Right atrium auricular region (tissue), 2 donors: Measurements from ENCODE around the gene CABYR. TPM values are rescaled to one million over a fixed set of nuclear protein-coding genes. Genes with fewer than 3 reads are reported as not detected.

ENCODE experiments used
- DNase-seq: peaks from one replicate; pipeline ENCODE4 v3.0.0-alpha.2; 2019; ENCODE audit warnings: low spot score
- H3K27ac ChIP-seq, 2 donors: fragments of 200-600 bp; sonication (generic); 1 replicate in 1 of 2; 2 replicates in 1 of 2; pipeline ENCODE4 v1.5.1; 2016 to 2019
- H3K27me3 ChIP-seq, 2 donors: fragments of 200-600 bp; sonication (generic); one replicate each; pipeline versions ENCODE4 v1.5.1 to v1.6.0; 2017 to 2019
- H3K36me3 ChIP-seq: fragments of 200-600 bp; sonication (generic); one replicate; pipeline ENCODE4 v1.5.1; 2016
- H3K4me1 ChIP-seq, 2 donors: fragments of 200-600 bp; sonication (generic); one replicate each; pipeline versions ENCODE4 v1.5.1 to v1.6.0; 2017 to 2019
- H3K4me3 ChIP-seq, 2 donors: fragments of 200-600 bp; sonication (generic); 1 replicate in 1 of 2; 2 replicates in 1 of 2; pipeline ENCODE4 v1.5.1; 2017 to 2019; ENCODE audit warnings: mild to moderate bottlenecking in 1 of 2, moderate library complexity in 1 of 2
- H3K9me3 ChIP-seq, 2 donors: fragments of 200-600 bp; sonication (generic); one replicate each; pipeline ENCODE4 v1.5.1; 2019
- total RNA-seq, 2 donors: library from RNA; depleted of rRNA; stranded (reverse); fragments of >200 nt; gene quantifications; one replicate each; pipeline ENCODE4 v1.1.0, GENCODE V29; 2016
- TF ChIP-seq, protein P1 (sequence below), 2 donors: fragments of 200-600 bp; sonication (generic); IDR thresholded peaks; one replicate each; pipeline ENCODE4 v1.5.1; 2019; ENCODE audit warnings: antibody characterized with exemption in 2 of 2

CABYR gene
- total RNA-seq, 2 donors from 2014 or later: 0.41 to 0.67 TPM

- no peak for DNase-seq
- peaks cover 0 to 30% of the 10 kb centered on the region in 2 donors for H3K4me1 ChIP-seq
- H3K27ac ChIP-seq: peak overlapping the region in 1 of 2 donors; percentile 77
- no peak overlapping the region for H3K4me3 ChIP-seq
- TF ChIP-seq, protein P1, sequence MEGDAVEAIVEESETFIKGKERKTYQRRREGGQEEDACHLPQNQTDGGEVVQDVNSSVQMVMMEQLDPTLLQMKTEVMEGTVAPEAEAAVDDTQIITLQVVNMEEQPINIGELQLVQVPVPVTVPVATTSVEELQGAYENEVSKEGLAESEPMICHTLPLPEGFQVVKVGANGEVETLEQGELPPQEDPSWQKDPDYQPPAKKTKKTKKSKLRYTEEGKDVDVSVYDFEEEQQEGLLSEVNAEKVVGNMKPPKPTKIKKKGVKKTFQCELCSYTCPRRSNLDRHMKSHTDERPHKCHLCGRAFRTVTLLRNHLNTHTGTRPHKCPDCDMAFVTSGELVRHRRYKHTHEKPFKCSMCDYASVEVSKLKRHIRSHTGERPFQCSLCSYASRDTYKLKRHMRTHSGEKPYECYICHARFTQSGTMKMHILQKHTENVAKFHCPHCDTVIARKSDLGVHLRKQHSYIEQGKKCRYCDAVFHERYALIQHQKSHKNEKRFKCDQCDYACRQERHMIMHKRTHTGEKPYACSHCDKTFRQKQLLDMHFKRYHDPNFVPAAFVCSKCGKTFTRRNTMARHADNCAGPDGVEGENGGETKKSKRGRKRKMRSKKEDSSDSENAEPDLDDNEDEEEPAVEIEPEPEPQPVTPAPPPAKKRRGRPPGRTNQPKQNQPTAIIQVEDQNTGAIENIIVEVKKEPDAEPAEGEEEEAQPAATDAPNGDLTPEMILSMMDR (IDR thresholded peaks at IDR 0.05): no peak
- no peaks in the 10 kb centered on the region for H3K36me3 ChIP-seq
- no peaks in the 10 kb centered on the region for H3K27me3 ChIP-seq
- H3K9me3 ChIP-seq: no peaks in the 10 kb centered on the region
Observed at GRCh38 chr18:24201699-24202687, 63.1 kb downstream of the CABYR start.

DNA sequence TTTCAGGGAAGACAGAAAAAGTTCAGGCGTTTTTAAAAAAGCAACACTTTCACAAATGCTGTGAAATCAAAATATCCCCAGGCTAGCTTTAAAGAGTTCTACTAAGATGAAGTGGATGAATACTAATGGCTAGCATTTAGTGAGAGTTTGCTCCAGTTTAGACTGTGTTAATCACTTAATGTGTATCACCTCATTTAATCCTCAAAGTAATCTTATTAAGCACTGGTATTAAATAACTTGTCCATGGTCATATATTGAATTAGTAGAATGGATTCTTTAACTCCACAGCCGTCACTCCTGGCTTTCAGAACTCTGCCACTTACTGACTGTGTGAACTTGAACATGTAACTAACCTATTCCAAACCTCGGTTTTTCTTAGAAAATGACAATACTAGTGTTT, 66.0 kb downstream of the CABYR start:
- Histone ChIP-seq H3K27me3 (no peaks in the 10 kb centered on the region), H3K4me3 (no peak overlapping the region), H3K27ac (no peak overlapping the region), H3K9me3 (no peaks in the 10 kb centered on the region), H3K4me1 (peaks cover 0 to 22% of the 10 kb centered on the region in 2 donors), H3K36me3 (no peaks in the 10 kb centered on the region)
- TF ChIP-seq, protein P1 (IDR thresholded peaks at IDR 0.05): no peak
- no peak for DNase-seq

DNA sequence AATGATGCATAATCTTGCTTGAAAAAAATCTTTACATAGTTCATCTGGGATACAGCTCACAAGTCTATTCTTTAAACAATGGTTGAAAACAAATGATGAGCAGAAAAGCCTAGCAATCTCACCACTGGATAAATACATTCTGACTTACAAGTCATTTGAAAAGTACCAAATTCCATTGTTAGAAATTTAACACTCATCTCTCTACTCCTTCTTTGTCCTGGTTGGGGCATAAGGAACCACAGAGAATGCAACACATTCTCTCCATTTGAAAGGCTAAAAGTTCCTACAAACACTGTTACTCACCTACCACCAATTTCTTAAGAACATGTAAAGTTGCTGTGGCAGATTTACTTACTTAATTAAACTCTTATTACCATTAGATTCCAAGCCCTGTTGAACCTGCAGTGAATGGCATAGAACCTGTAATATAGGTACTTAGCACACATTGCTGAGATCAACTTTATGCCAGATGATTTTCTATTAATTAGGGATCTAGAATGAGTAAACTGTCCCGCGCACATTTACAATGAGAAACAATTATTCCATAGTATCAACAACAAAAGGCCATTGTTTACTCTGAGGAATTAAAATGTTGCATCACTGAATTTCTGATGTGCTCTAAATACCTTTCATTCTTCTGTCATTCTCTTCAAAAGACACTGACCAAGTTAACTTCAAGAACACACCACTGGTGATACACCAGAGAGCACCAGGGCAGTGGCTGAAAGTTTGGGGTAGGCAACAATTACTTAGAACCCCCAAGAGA, 69.6 kb downstream of the CABYR start:
- no peaks in the 10 kb centered on the region for H3K9me3 ChIP-seq

DNA sequence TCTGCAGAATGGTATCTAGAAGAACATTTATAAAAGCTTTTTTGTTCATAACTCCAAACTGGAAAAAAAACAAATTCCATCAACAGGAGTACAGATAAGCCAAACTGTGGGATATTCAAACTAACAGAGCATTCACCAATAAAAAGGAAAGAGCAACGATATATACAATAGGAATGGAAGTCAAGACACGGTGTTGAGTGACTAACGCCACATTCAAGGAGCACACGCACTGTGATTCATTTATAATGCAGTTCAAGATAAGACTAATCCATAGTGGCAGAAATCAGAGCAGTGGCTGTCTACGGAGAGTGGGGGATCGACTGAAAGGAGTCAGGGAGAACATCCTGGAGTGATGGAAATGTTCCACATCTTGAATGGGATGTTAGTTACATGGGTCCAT, 70.7 kb downstream of the CABYR start:
- Histone ChIP-seq H3K27me3 (no peaks in the 10 kb centered on the region), H3K4me3 (no peak overlapping the region), H3K27ac (no peak overlapping the region), H3K9me3 (no peaks in the 10 kb centered on the region), H3K36me3 (no peaks in the 10 kb centered on the region), H3K4me1 (peaks cover 0 to 18% of the 10 kb centered on the region in 2 donors)
- TF ChIP-seq, protein P1 (IDR thresholded peaks at IDR 0.05): no peak
- DNase-seq: no peak

More for the DNA sequence above, 69.6 kb downstream of the CABYR start:
- H3K4me1 ChIP-seq: peaks cover 0 to 8% of the 10 kb centered on the region in 2 donors
- TF ChIP-seq, protein P1 (IDR thresholded peaks at IDR 0.05): no peak
- H3K27me3 ChIP-seq: no peaks in the 10 kb centered on the region
- no peaks in the 10 kb centered on the region for H3K36me3 ChIP-seq
- no peak overlapping the region for H3K4me3 ChIP-seq
- H3K27ac ChIP-seq: no peak overlapping the region
- no peak for DNase-seq

Other genes starting within 250 kb of the CABYR start
- 10 to 100 TPM in 1 of 2 donors, 1 to 10 TPM in 1; 4.2 to 10.3 TPM for gene TTC39C, start 124.3 kb upstream of the CABYR start, total RNA-seq